Activated naive CD4-positive, alpha-beta T cell treated with anti-CD3 and anti-CD28 coated beads, Interleukin-2, amount 10 ng/mL, durations not matched to agents 7 days and 5 days (primary cell): Measurements from ENCODE around the gene GUCY2D.
"Not testable (repeated sequence)": the region's sequence is repeated elsewhere in the genome, so short reads cannot be mapped to it uniquely, and the experiment has no call there.

ENCODE experiments used
- CTCF ChIA-PET: fragments of 350-600 bp; sonication (Branson Sonifier 250); formaldehyde crosslinking; loops from one replicate; lab custom pipeline; 2021; ENCODE audit warnings: antibody characterized with exemption; lab: Charles Lee
- DNase-seq: peaks from one replicate; pipeline ENCODE4 v3.0.0-alpha.2; 2020
- H3K27ac Mint-ChIP-seq: one replicate; pipeline ENCODE4 v1.8.0; 2021; ENCODE audit warnings: mild to moderate bottlenecking, moderate library complexity, mixed read lengths
- H3K27me3 Mint-ChIP-seq: one replicate; pipeline ENCODE4 v1.8.0; 2021; ENCODE audit warnings: mild to moderate bottlenecking, mixed read lengths
- H3K36me3 Mint-ChIP-seq: one replicate; pipeline ENCODE4 v1.8.0; 2021; ENCODE audit warnings: mixed read lengths
- H3K4me1 Mint-ChIP-seq: one replicate; pipeline ENCODE4 v1.8.0; 2021; ENCODE audit warnings: mixed read lengths
- H3K4me3 Mint-ChIP-seq: one replicate; pipeline ENCODE4 v1.8.0; 2021; ENCODE audit warnings: mild to moderate bottlenecking, moderate library complexity, mixed read lengths
- H3K9me3 Mint-ChIP-seq: one replicate; pipeline ENCODE4 v1.8.0; 2021; ENCODE audit warnings: mixed read lengths

Gene GUCY2D

DNA sequence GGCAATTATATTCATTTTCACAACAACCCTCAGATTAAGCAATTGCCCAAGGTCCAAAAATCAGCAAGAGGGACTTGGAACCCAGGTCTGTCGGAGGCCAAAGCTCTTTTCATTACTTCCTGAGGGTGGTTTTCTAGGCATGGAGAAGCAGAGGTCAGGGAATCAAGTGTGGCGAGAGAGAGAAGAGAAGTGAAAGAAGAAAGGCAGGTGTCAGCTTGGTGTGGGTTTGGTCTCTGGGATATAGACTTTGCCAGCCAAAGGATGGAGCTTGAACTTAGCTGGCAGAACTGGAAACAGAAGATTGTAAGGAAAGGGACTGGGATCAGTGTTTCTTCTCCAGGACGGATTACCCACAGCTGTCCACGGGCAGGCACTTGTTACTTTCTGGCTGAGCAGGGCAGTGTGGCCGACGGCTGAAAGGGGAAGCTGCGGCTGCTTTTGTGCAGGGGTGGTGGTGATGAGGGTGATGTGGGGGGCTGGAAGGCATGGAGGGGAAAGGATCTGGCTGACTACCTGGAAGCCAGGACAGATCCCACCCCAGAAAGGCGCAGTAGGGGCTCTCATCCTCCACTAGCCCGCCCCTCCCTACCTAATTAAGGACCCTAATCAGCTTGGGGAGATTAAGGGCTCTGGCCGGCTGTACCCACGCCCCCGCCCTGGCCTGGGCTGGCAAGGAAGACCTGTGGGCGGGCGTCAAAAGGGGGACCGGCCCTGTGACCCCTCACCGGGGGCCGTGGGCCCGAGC lies at the start of gene GUCY2D:
Gene GUCY2D, plus strand, starts transcription at position 640 of the 745 bp plus-strand sequence. CDS start 433 bp downstream, outside the sequence.
- Mint-ChIP-seq H3K27me3 (peaks cover 84% of the 10 kb centered on the region), H3K36me3 (no peaks in the 10 kb centered on the region), H3K9me3 (no peaks in the 10 kb centered on the region), H3K4me1 (peaks cover 9% of the 10 kb centered on the region), H3K4me3 (peak within 1 kb of the TSS; percentile 0), H3K27ac (peak within 1 kb of the TSS; percentile 0)
- no peak for DNase-seq
- CTCF ChIA-PET = interaction anchor here (0.6 to 1.6 kb wide), 7 partner anchors 13 to 259 kb away, joined by 3 to 10 read pairs (median 5); no protein-coding TSS in a partner anchor

DNA sequence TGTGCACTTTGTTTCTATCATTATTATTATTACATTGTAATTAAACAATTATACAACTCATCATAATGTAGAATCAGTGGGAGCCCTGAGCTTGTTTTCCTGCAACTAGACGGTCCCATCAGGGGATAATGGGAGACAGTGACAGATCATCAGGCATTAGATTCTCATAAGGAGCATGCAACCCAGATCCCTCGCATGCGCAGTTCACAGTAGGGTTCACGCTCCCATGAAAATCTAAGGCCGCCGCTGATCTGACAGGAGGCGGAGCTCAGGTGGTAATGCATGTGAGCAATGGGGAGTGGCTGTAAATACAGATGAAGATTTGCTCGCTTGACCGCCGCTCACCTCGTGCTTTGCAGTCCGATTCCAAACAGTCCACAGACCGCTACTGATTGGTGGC lies 49.1 kb upstream of the GUCY2D start:
- H3K9me3 Mint-ChIP-seq, H3K27ac Mint-ChIP-seq, DNase-seq, H3K4me3 Mint-ChIP-seq, H3K27me3 Mint-ChIP-seq: not testable (repeated sequence)
- CTCF ChIA-PET = interaction anchor here (0.6 to 1.8 kb wide), 3 partner anchors 20 to 287 kb away, joined by 3 to 4 read pairs (median 3); no protein-coding TSS in a partner anchor
- Mint-ChIP-seq H3K36me3 (peaks cover 22% of the 10 kb centered on the region), H3K4me1 (peaks cover 42% of the 10 kb centered on the region)

DNA sequence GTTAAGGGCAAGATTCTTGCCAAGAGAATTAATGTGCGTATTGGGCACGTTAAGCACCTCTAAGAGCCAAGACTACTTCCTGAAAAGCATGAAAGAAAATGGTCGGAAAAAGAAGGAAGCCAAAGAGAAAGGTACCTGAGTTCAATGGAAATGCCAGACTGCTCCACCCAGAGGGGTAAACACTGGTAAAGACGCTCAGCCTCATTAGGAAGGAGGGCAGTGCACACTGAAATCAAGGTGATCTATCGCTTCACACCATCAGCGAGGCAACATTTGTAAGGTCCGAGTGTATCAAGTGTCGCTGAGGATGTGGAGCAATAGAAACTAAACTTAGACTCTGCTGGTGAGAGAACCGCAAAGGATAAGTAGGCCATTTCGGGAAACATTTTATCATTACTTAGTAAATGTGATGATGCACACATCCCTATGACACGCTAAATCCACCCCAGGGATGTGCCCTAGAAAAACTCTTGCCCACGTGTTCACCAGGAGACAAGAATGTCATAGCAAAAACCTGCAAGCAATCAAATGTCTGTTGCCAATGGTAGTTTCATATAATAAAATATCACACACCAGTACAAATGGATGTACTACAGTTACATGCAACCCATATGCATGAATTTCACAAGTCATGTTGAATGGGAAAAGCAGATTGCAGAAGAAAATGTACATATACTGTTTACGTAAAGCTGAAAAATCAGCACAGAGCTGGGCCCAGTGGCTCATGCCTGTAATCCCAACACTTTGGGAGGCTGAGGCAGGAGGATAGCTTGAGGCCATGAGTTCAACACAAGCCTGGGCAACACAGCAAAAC lies 46.8 kb upstream of the GUCY2D start:
- peak overlapping the region; percentile 29 for H3K27ac Mint-ChIP-seq
- H3K4me3 Mint-ChIP-seq = no peak overlapping the region

DNA sequence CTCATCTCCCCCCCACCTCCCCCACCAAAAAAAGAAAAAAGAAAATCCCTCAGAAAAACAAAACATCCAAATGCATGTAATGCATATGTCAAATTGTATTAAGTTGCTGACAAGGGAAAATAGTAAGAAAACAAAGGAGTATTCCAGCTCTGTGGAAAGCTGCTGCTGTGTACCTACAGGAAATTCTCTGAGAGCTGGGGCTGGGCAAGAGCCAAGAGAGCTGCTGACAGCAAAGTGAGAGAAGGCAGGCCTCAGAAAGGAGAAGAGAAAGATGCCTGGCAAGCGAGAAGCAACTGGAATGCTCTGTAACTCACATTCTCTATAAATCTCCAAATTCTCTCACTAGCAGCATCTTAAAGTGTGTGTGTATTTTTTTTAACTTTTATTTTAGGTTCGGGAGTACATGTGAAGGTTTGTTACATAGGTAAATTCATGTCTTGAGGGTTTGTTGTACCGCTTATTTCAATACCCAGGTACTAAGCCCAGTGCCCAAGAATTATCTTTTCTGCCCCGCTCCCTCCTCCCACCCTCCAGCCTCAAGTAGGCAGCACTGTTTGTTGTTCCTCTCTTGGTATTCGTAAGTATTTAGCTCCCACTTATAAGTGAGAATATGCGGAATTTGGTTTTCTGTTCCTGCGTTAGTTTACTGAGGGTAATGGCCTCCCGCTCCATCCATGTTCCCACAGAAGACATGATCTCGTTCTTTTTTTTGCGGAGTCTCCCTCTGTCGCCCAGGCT lies 46.0 kb upstream of the GUCY2D start:
- DNase-seq = no peak
- Mint-ChIP-seq H3K27ac (no peak overlapping the region), H3K9me3 (no peaks in the 10 kb centered on the region), H3K4me3 (no peak overlapping the region), H3K27me3 (peaks cover 26% of the 10 kb centered on the region), H3K4me1 (peaks cover 23% of the 10 kb centered on the region), H3K36me3 (no peaks in the 10 kb centered on the region)
- CTCF ChIA-PET = interaction anchor here (1.4 kb wide), 1 partner anchor 27 kb away, joined by 3 read pairs; no protein-coding TSS in a partner anchor

More for the DNA sequence above, 46.8 kb upstream of the GUCY2D start:
- peaks cover 30% of the 10 kb centered on the region for H3K4me1 Mint-ChIP-seq
- H3K9me3 Mint-ChIP-seq = no peaks in the 10 kb centered on the region
- CTCF ChIA-PET = interaction anchor here (1.4 kb wide), 1 partner anchor 28 kb away, joined by 3 read pairs; no protein-coding TSS in a partner anchor
- H3K36me3 Mint-ChIP-seq = peaks cover 1% of the 10 kb centered on the region
- no peak for DNase-seq
- H3K27me3 Mint-ChIP-seq = peaks cover 18% of the 10 kb centered on the region

DNA sequence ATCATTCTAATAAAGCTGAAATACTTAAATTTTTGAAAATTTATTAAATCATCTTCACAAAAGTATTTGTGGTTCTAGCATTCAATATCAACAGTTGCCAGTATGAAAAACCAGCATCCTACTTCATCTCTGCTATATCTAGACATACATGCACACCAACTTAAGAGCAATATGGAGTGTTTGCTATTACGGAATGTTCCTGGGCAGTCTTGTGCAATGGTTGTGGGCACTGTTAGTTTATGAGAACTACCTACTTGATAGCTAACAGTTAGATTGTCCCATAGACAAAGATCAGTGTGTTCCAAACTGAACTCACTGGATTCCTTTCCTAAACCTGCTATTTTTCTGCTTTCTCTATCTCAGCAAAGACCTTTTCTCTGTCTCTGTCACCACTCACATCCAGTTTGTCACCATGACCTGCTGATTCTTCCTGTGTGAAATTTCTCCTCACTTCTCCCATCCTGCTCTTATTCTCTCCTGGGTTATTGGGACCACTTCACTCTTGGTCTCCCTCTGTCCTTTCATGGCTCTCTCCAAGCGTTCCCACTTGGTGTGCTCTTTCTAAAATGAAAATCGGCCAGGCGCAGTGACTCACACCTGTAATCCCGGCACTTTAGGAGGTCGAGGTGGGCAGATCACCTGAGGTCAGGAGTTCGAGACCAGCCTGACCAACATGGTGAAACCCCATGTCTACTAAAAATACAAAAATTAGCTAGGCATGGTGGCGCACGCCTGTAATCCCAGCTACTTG lies 42.7 kb upstream of the GUCY2D start:
- no peaks in the 10 kb centered on the region for H3K36me3 Mint-ChIP-seq
- H3K27ac Mint-ChIP-seq = no peak overlapping the region
- peaks cover 40% of the 10 kb centered on the region for H3K27me3 Mint-ChIP-seq
- CTCF ChIA-PET = no interaction called here
- H3K4me3 Mint-ChIP-seq = no peak overlapping the region
- no peaks in the 10 kb centered on the region for H3K4me1 Mint-ChIP-seq
- DNase-seq = no peak
- H3K9me3 Mint-ChIP-seq = no peaks in the 10 kb centered on the region

DNA sequence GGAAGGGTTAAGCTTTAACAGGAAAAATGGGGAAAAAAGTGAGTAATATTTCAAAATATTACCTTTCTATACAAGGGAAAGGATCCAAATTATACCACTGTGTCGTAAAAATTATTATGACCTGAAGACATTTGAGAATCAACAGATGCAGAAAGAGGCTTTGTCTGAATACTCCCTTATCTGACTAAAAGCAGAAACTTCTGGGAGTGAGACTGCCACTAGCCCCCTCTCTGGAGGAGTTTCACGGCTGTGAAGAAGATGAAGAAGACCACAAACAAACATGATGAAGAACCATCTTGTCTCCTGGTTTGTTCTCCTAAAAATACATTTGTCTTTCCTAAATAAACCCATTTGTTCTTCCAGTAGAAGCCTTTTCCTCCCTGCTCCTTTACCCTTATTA lies 41.0 kb upstream of the GUCY2D start:
- no peaks in the 10 kb centered on the region for H3K4me1 Mint-ChIP-seq
- H3K27me3 Mint-ChIP-seq = peaks cover 40% of the 10 kb centered on the region
- no peak for DNase-seq
- H3K9me3 Mint-ChIP-seq = no peaks in the 10 kb centered on the region
- CTCF ChIA-PET = interaction anchor here (0.6 to 1.4 kb wide), 3 partner anchors 11 to 17 kb away, joined by 3 to 7 read pairs (median 3); no protein-coding TSS in a partner anchor
- no peaks in the 10 kb centered on the region for H3K36me3 Mint-ChIP-seq
- no peak overlapping the region for H3K27ac Mint-ChIP-seq
- no peak overlapping the region for H3K4me3 Mint-ChIP-seq

DNA sequence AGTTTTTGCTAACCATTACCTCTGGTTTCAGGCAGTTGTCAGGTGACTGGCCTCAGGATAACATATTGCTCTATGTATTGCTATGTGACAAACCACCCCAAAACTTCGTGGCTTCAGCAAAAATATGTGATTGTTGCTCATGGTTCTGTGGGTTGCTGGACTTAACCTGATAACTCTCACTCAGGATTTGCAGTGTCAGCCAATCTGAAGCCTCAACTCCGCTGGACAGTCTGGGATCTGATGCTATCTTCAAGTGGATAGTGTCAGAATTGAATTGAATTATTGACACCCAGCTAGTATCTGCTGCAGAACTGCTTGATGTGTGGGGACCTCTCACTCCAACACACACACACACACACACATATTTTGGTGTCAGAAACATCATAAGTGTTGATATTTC lies 34.7 kb upstream of the GUCY2D start:
- CTCF ChIA-PET = no interaction called here
- Mint-ChIP-seq H3K27me3 (peaks cover 24% of the 10 kb centered on the region), H3K36me3 (no peaks in the 10 kb centered on the region), H3K27ac (no peak overlapping the region), H3K4me1 (peaks cover 2% of the 10 kb centered on the region), H3K9me3 (no peaks in the 10 kb centered on the region), H3K4me3 (no peak overlapping the region)
- DNase-seq = no peak

DNA sequence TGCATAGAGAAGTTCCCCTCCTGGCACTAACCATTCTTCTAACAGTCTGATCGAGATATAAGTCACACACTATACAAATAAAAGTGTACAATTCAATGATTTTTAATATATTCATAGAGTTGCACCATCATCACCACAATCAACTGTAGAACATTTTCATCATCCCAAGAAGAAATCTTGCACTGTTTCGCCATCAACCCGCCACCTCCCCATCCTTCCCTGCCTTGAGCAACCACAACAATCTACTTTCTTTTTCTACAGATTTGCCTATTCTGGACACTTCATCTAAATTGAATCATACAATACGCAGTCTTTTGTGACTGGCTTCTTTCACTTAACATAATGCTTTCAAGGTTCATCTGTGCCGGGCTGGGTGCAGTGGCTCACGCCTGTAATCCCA lies 33.0 kb upstream of the GUCY2D start:
- Mint-ChIP-seq H3K36me3 (peaks cover under 1% of the 10 kb centered on the region), H3K27me3 (peaks cover 24% of the 10 kb centered on the region), H3K27ac (no peak overlapping the region), H3K9me3 (peaks cover 4% of the 10 kb centered on the region), H3K4me3 (no peak overlapping the region), H3K4me1 (peaks cover 2% of the 10 kb centered on the region)
- CTCF ChIA-PET = no interaction called here
- no peak for DNase-seq

DNA sequence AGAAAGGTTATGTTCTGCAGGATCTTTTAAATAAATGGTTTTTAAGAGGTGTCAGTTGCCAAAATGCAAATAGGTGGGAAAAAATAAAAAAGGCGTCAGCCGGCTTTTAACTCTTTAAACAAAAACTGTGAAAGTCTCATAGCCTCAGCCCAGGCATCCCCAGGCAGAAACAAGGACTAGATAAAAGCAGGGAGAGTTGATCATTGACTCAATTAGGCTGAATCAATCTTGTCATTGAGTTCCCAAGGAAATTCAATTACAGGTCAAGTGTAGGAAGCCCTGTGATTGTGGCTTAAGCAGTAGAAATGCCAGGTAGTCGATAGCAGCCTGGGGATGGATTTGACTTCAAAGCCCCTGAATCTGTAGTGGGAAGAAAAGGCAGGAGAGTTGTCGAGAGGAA lies 30.8 kb upstream of the GUCY2D start:
- Mint-ChIP-seq H3K36me3 (peaks cover 6% of the 10 kb centered on the region), H3K27ac (peak overlapping the region; percentile 70), H3K27me3 (peaks cover 31% of the 10 kb centered on the region), H3K9me3 (peaks cover 18% of the 10 kb centered on the region), H3K4me3 (no peak overlapping the region), H3K4me1 (peaks cover 2% of the 10 kb centered on the region)
- CTCF ChIA-PET = interaction anchor here (0.9 kb wide), 1 partner anchor 8 kb away, joined by 3 read pairs; no protein-coding TSS in a partner anchor
- DNase-seq = no peak

DNA sequence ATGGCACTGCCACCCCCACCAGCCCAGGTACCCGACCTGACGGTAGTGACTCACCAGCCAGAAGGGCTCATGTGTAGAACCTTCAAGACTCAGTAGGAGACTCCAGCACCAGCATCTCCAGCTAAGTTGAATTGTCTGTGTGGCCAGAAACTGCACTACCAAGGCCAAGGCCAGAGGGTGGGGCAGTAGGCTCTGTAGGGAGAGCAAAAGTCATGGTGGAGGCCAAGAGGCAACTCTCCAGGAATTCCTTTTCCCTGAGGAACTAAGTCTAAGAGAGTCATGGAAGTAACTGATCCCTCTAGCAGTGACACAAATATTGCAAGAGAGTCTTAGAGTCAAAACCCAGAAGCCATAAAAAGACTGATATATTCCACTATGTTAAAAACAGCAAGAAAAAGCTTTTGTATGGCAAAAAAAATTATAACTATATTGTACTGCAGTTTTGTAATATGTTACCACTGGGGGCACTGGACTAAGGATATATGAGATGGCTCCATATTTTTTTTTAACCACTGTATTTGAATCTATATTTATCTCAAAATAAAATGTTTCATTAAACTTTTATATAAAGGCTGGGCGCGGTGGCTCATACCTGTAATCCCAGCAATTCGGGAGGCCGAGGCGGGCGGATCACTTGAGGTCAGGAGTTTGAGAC lies 30.2 kb upstream of the GUCY2D start:
- DNase-seq = no peak
- H3K27ac Mint-ChIP-seq = no peak overlapping the region
- H3K4me3 Mint-ChIP-seq = no peak overlapping the region
- peaks cover 6% of the 10 kb centered on the region for H3K36me3 Mint-ChIP-seq
- peaks cover 19% of the 10 kb centered on the region for H3K9me3 Mint-ChIP-seq
- CTCF ChIA-PET = interaction anchor here (1.0 to 1.3 kb wide), 2 partner anchors 10 to 18 kb away, joined by 4 to 7 read pairs; no protein-coding TSS in a partner anchor
- H3K27me3 Mint-ChIP-seq = peaks cover 31% of the 10 kb centered on the region
- peaks cover 2% of the 10 kb centered on the region for H3K4me1 Mint-ChIP-seq

DNA sequence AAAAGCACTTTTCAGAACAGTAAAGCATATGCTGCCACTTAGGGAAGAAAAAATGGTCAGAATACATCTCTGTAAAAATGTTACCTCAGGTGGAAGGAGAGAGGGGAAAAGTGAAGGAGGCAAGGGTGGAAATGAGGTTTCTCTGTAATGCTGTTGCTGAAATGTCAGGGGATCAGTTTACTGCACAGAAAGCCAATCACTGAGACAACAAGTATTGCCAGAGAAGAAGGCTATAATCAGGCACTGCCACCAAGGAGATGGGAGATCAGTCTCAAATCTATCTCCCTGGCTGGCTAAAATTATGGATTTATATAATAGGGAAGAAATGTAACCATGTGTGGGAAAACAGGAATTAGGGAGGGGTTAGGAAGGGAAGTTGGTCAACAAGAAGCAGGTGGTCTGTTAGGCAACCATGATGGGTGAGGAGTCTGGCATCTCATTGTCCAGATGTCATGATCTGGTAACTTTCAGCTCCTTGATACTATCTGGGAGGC lies 27.7 kb upstream of the GUCY2D start:
- H3K4me1 Mint-ChIP-seq = peaks cover 2% of the 10 kb centered on the region
- H3K9me3 Mint-ChIP-seq = peaks cover 19% of the 10 kb centered on the region
- DNase-seq = no peak
- H3K27ac Mint-ChIP-seq = no peak overlapping the region
- H3K27me3 Mint-ChIP-seq = peaks cover 21% of the 10 kb centered on the region
- H3K36me3 Mint-ChIP-seq = peaks cover 6% of the 10 kb centered on the region
- CTCF ChIA-PET = interaction anchor here (2.0 to 2.2 kb wide), 2 partner anchors 15 to 41 kb away, joined by 5 to 11 read pairs; no protein-coding TSS in a partner anchor
- no peak overlapping the region for H3K4me3 Mint-ChIP-seq

DNA sequence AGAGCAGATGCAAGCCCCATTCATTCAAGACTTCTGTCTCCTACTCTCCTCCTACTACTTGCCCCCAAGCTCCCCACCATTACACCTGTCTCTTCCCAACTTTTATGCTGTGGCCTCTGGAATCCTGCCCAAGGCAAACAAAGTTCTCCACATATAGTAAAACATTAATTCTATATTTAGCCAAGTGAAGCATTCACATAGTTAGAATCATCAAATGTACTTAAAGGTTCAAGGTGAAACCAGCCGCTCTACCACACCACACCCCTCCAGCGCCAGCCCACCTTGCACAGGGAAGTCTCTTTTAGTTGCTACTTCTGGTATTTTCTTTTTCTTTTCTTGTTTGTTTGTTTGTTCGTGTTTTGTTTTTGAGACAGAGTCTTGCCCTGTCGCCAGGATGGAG lies 25.4 kb upstream of the GUCY2D start:
- CTCF ChIA-PET = interaction anchor here (1.0 kb wide), 1 partner anchor 113 kb away, joined by 3 read pairs; no protein-coding TSS in a partner anchor
- H3K4me3 Mint-ChIP-seq = no peak overlapping the region
- H3K27ac Mint-ChIP-seq = no peak overlapping the region

More for the DNA sequence above, 25.4 kb upstream of the GUCY2D start:
- peaks cover 19% of the 10 kb centered on the region for H3K9me3 Mint-ChIP-seq
- DNase-seq = no peak
- peaks cover 25% of the 10 kb centered on the region for H3K27me3 Mint-ChIP-seq
- peaks cover 6% of the 10 kb centered on the region for H3K36me3 Mint-ChIP-seq
- no peaks in the 10 kb centered on the region for H3K4me1 Mint-ChIP-seq
